ENCODE data around the gene NEDD4L. TPM values are rescaled to one million over a fixed set of nuclear protein-coding genes. Genes with fewer than 3 reads are reported as not detected.

The NEDD4L gene
- total and polyA plus RNA-seq, 12 donors = 17.8 to 110 (median 37.6) TPM

DNA sequence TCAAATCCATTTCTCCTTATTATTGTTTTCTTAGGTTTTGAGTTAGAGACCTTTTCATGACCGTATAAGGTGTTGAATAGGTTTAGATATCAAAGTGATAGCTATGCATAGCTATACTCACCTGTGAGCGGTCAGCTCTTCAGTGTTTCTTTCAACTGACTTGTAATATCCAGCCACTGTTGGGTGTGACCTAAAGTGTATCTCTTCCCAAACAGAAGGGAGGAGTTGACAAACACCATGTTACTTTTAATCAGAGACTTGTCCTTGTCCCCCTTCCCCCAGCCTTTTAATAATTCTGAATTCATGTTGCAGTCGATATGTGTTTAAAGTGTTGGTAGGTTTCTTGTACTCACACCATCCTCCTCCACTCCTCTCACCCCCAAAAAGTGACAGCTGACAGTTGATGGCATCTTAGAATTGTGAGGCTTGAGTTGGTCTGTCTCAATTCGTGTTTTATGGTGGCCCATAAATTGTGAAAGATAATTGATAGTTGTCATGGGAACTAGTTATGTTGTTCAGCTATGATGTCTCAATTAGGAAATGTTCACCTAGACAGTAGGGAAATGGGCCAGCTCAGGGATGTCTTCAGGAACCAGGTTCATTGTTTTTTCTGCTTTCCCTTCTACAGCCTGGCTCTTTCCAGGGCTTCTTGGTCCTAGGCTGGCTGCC, 12.0 kb downstream of the NEDD4L start:
- TF ChIP-seq, protein P1, sequence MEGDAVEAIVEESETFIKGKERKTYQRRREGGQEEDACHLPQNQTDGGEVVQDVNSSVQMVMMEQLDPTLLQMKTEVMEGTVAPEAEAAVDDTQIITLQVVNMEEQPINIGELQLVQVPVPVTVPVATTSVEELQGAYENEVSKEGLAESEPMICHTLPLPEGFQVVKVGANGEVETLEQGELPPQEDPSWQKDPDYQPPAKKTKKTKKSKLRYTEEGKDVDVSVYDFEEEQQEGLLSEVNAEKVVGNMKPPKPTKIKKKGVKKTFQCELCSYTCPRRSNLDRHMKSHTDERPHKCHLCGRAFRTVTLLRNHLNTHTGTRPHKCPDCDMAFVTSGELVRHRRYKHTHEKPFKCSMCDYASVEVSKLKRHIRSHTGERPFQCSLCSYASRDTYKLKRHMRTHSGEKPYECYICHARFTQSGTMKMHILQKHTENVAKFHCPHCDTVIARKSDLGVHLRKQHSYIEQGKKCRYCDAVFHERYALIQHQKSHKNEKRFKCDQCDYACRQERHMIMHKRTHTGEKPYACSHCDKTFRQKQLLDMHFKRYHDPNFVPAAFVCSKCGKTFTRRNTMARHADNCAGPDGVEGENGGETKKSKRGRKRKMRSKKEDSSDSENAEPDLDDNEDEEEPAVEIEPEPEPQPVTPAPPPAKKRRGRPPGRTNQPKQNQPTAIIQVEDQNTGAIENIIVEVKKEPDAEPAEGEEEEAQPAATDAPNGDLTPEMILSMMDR (IDR thresholded peaks at IDR 0.05) = no peak
- TF ChIP-seq POLR2A (IDR thresholded peaks at IDR 0.05) = no peak
- WGBS, 4 donors = 88 to 90% (median 89%) methylated on average over 4 of the region's 4 CpGs

DNA sequence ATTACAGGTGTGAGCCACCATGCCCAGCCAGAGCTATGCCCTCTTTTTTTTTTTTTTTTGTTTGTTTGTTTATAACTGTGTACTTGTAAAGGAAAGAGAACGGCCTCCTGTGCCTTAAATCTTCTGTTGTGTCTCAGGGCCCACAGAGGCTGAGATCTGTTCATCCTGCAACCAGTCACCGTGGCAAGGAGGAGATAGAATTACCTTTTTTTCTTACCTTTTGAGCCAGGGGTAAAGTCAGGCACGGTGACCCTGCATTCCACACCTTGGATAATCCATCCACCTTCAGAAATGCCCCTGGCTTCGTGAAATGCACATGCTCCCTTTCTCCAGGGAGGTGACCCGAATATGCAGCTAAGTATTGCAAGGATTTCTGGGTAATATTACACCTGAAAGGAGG, 12.8 kb downstream of the NEDD4L start:
- Histone ChIP-seq H3K27ac (no peak overlapping the region), H3K36me3 (replicated peaks in 1 of 2) (no peaks in the 10 kb centered on the region), H3K4me3 (no peak overlapping the region), H3K4me1 (replicated peaks in 1 of 2) (peaks cover 0 to 11% of the 10 kb centered on the region in 2 donors), H3K27me3 (no peaks in the 10 kb centered on the region), H3K9me3 (replicated peaks in 1 of 3) (no peaks in the 10 kb centered on the region)
- no peak for TF ChIP-seq POLR2A (IDR thresholded peaks at IDR 0.05)
- TF ChIP-seq, protein P1 (IDR thresholded peaks at IDR 0.05) = no peak
- intact Hi-C loops (cut with DNase I) = no loop called here
- WGBS, 4 donors = 94 to 98% (median 95%) methylated on average over 5 of the region's 5 CpGs
- DNase-seq = no peak

More for the DNA sequence above, 12.0 kb downstream of the NEDD4L start:
- Histone ChIP-seq H3K36me3 (replicated peaks in 1 of 2) (no peaks in the 10 kb centered on the region), H3K27ac (no peak overlapping the region), H3K9me3 (replicated peaks in 1 of 3) (no peaks in the 10 kb centered on the region), H3K27me3 (no peaks in the 10 kb centered on the region), H3K4me1 (replicated peaks in 1 of 2) (peaks cover 0 to 18% of the 10 kb centered on the region in 2 donors), H3K4me3 (no peak overlapping the region)
- DNase-seq = no peak
- intact Hi-C loops (cut with DNase I) = no loop called here

DNA sequence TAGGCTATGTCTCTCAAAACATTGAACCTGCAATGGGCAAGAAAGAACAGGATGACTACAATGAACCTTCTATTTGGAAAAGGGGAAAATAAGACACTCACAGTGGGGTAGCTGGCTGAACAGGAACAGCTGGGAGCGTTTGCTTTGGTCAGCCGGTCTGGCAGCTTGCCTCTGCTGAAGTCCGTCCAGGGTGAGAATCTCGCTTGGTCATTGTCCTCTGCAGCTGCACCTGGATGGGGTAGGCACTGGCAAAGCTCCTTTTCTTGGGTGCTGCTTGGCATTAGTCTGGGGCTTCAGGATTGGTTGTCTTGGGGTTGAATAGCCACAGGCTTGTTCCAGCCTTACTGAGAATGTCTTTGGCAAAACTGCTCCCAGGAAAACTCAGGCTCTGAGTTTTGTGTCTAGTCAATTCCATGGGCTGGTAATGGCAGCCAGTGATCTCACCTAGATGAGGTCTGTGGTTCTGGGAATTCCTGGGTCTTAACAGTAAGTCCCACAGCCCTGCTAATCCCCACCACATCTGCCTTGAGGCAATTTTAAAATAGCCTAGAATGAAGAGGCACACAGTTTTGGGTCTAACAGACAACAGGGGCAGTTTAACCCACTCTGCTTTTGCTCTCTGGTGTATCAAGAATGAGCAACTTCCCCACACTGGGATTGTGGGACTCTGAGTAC, 13.4 kb downstream of the NEDD4L start:
- Histone ChIP-seq H3K9me3 (replicated peaks in 1 of 3) (no peaks in the 10 kb centered on the region), H3K27me3 (no peaks in the 10 kb centered on the region), H3K4me3 (no peak overlapping the region), H3K27ac (no peak overlapping the region), H3K4me1 (replicated peaks in 1 of 2) (peaks cover 0 to 5% of the 10 kb centered on the region in 2 donors), H3K36me3 (replicated peaks in 1 of 2) (no peaks in the 10 kb centered on the region)
- no peak for TF ChIP-seq POLR2A (IDR thresholded peaks at IDR 0.05)
- TF ChIP-seq, protein P1 (IDR thresholded peaks at IDR 0.05) = no peak
- intact Hi-C loops (cut with DNase I) = no loop called here
- 79 to 98% (median 85%) methylated on average over 4 of the region's 4 CpGs for WGBS, 4 donors
- no peak for DNase-seq

DNA sequence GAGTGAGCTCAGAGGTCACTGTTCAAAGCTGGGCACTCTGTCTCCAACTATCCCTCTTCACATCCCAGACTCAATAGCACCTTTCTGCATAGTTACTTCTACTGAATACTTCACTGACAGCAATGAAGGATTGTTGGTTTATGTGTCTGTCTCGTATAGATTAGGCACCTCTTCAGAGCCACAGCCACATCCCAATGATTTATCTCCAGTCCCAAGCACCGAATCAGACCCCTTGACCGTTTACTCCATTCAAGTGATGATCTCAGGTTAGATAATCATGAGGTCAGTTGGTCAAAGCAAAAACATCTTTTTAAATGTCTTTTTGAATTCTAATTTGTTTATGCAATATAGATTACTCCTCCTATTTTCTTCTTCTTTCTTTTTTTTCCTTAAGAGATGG, 14.7 kb downstream of the NEDD4L start:
- Histone ChIP-seq H3K27me3 (no peaks in the 10 kb centered on the region), H3K36me3 (replicated peaks in 1 of 2) (no peaks in the 10 kb centered on the region), H3K4me3 (no peak overlapping the region), H3K27ac (no peak overlapping the region), H3K4me1 (replicated peaks in 1 of 2) (no peaks in the 10 kb centered on the region), H3K9me3 (replicated peaks in 1 of 3) (no peaks in the 10 kb centered on the region)
- 17 to 49% (median 22%) methylated on average over 3 of the region's 3 CpGs for WGBS, 4 donors
- intact Hi-C loops (cut with DNase I) = no loop called here
- no peak for DNase-seq
- TF ChIP-seq POLR2A (IDR thresholded peaks at IDR 0.05) = no peak
- TF ChIP-seq, protein P1 (IDR thresholded peaks at IDR 0.05) = no peak

Measured in adrenal gland (tissue), 12 donors.